ENCODE data around the gene HAUS5. TPM values are rescaled to one million over a fixed set of nuclear protein-coding genes. Genes with fewer than 3 reads are reported as not detected.
"Not testable (repeated sequence)": the region's sequence is repeated elsewhere in the genome, so short reads cannot be mapped to it uniquely, and the experiment has no call there.

HAUS5 gene
- total RNA-seq, 2 experiments from 2014 or later, result 40.4 to 42.5 TPM

DNA sequence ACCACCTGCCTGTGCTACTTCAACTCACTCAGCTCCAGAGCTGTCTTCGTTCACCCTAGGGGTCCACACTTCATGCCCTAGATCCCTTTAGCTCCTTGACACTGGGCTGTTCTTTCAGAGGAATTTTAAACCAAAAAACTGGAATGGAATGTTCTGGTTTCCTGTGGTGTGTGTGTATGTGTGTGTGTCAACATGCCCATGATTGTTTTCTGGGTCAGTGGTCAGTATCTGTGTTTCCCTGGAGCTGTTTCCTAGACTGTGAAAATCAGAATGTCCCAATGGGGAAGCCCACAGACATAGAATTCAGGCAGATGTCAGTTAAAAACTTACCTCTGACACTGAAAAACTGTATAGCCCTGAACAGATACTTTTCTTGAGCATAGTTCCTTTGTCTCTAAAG, 25.2 kb upstream of the HAUS5 start:
- DNase-seq, result no peak
- no peaks in the 10 kb centered on the region for H3K4me1 Mint-ChIP-seq (ENCODE audit: low read depth)
- no peak overlapping the region for H3K4me3 Mint-ChIP-seq
- no peaks in the 10 kb centered on the region for H3K36me3 Mint-ChIP-seq (ENCODE audit: low read depth)
- CTCF ChIA-PET, result interaction anchor here (0.7 to 1.2 kb wide), 2 partner anchors 39 to 78 kb away, joined by 3 to 6 read pairs; no protein-coding TSS in a partner anchor
- intact Hi-C loops (cut with micrococcal nuclease), result no loop called here
- peaks cover 5% of the 10 kb centered on the region for H3K27me3 Mint-ChIP-seq (ENCODE audit: low read depth)
- H3K9me3 Mint-ChIP-seq, result no peaks in the 10 kb centered on the region
- H3K27ac Mint-ChIP-seq, result no peak overlapping the region

- no peak for DNase-seq
- CTCF ChIA-PET, result interaction anchor here (0.7 to 4.9 kb wide), 5 partner anchors 42 to 476 kb away, joined by 4 to 26 read pairs (median 6); no protein-coding TSS in a partner anchor
Measured at GRCh38 chr19:35590875-35591274, 21.7 kb upstream of the HAUS5 start.

GRCh38 chr19:35592226-35592625, 20.3 kb upstream of the HAUS5 start:
- CTCF ChIA-PET, result interaction anchor here (0.5 to 4.9 kb wide), 13 partner anchors 8 to 227 kb away, joined by 3 to 26 read pairs (median 4); partner anchors contain the start of gene COX6B1
- Mint-ChIP-seq H3K27me3 (ENCODE audit: low read depth) (no peaks in the 10 kb centered on the region), H3K27ac (no peak overlapping the region), H3K9me3 (no peaks in the 10 kb centered on the region), H3K4me3 (no peak overlapping the region), H3K36me3 (ENCODE audit: low read depth) (no peaks in the 10 kb centered on the region), H3K4me1 (ENCODE audit: low read depth) (peaks cover 3% of the 10 kb centered on the region)
- DNase-seq, result peak; percentile 35
- intact Hi-C loops (cut with micrococcal nuclease), result loop anchor here (1.0 kb wide), 2 partner anchors 43 to 82 kb away; no protein-coding TSS in a partner anchor

More at GRCh38 chr19:35590875-35591274, 21.7 kb upstream of the HAUS5 start:
- H3K4me1 Mint-ChIP-seq (ENCODE audit: low read depth), result no peaks in the 10 kb centered on the region
- no peak overlapping the region for H3K27ac Mint-ChIP-seq
- intact Hi-C loops (cut with micrococcal nuclease), result no loop called here
- no peaks in the 10 kb centered on the region for H3K9me3 Mint-ChIP-seq
- no peaks in the 10 kb centered on the region for H3K36me3 Mint-ChIP-seq (ENCODE audit: low read depth)
- H3K4me3 Mint-ChIP-seq, result no peak overlapping the region
- no peaks in the 10 kb centered on the region for H3K27me3 Mint-ChIP-seq (ENCODE audit: low read depth)

DNA sequence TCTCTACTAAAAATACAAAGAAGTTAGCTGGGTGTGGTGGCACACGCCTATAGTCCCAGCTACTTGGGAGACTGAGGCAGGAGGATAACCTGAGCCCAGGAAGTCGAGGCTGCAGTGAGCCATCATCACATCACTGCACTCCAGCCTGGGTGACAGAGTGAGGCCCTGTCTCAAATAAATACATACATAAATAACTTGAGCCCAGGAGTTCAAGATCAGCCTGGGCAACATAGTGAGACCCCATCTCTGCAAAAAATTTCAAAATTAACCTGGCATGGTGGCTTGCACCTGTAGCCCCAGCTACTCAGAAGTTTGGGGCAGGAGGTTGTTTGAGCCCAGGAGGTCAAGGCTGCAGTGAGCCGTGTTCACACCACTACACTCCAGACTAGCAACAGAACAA, 17.5 kb upstream of the HAUS5 start:
- H3K4me1 Mint-ChIP-seq (ENCODE audit: low read depth); DNase-seq; H3K4me3 Mint-ChIP-seq; H3K27me3 Mint-ChIP-seq (ENCODE audit: low read depth); intact Hi-C loops (cut with micrococcal nuclease); H3K9me3 Mint-ChIP-seq; H3K27ac Mint-ChIP-seq; H3K36me3 Mint-ChIP-seq (ENCODE audit: low read depth); CTCF ChIA-PET: not testable (repeated sequence)

- no peak for DNase-seq
- peaks cover 3% of the 10 kb centered on the region for H3K4me1 Mint-ChIP-seq (ENCODE audit: low read depth)
- H3K36me3 Mint-ChIP-seq (ENCODE audit: low read depth), result no peaks in the 10 kb centered on the region
- no peak overlapping the region for H3K4me3 Mint-ChIP-seq
- CTCF ChIA-PET, result interaction anchor here (0.7 to 1.8 kb wide), 2 partner anchors 86 to 218 kb away, joined by 4 to 6 read pairs; no protein-coding TSS in a partner anchor
- intact Hi-C loops (cut with micrococcal nuclease), result loop anchor here (1.0 kb wide), 1 partner anchor 36 kb away; no protein-coding TSS in a partner anchor
- no peak overlapping the region for H3K27ac Mint-ChIP-seq
- no peaks in the 10 kb centered on the region for H3K9me3 Mint-ChIP-seq
- H3K27me3 Mint-ChIP-seq (ENCODE audit: low read depth), result no peaks in the 10 kb centered on the region
Measured at GRCh38 chr19:35595928-35596327, 16.6 kb upstream of the HAUS5 start.

DNA sequence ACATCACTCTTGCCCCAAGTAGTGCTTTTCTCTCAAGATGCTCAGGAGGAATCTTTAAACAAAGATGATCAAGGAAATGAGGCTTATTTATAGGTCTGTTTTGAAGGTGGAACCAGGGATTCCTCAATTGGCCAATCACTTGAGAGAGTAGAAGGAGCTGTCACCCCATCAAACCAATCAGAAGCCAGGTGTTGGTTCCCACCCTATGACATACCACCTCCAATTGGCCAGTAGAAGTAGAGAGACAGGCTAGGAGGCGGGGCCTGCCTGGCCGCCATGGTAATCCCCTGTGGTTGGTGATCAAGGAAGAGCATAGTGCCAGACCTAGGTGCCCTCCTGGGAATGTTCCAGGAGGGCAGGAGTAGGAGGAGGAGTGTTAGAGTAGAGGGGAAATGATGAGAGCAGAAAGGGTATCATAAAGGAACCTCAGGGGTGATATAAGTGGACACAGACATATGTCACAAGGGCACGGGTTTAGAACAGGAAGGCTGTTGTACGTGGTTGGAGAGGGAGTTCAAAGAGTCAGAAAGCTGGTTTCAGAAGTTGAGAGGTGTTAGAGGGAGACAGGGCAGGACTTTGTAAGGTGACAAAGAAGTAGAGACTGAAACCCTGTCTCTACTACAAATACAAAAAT, 16.1 kb upstream of the HAUS5 start:
- peak; percentile 18 for DNase-seq
- intact Hi-C loops (cut with micrococcal nuclease), result loop anchor here (1.0 kb wide), 1 partner anchor 36 kb away; no protein-coding TSS in a partner anchor
- Mint-ChIP-seq H3K27me3 (ENCODE audit: low read depth) (no peaks in the 10 kb centered on the region), H3K4me1 (ENCODE audit: low read depth) (peaks cover 3% of the 10 kb centered on the region), H3K9me3 (no peaks in the 10 kb centered on the region), H3K36me3 (ENCODE audit: low read depth) (no peaks in the 10 kb centered on the region), H3K4me3 (no peak overlapping the region), H3K27ac (no peak overlapping the region)
- CTCF ChIA-PET, result interaction anchor here (1.8 kb wide), 1 partner anchor 86 kb away, joined by 6 read pairs; no protein-coding TSS in a partner anchor

DNA sequence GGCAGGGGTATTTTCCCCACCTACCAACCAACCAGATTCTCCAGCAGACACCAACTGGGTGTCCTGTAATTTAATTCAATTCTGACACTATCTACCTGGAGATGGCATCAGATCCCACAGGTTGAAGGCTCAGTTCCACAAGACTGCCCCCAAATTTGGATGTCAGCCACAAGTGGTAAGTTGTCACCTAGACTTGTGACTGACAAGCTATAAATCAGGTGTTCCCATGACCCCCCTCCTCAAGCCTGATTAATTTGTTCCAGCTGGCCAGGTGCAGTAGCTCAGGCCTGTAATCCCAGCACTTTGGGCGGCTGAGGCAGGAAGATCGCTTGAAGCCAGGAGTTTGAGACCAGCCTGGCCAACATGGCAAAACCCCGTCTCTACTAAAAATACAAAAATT, 10.6 kb upstream of the HAUS5 start:
- no peak for DNase-seq
- Mint-ChIP-seq H3K9me3 (no peaks in the 10 kb centered on the region), H3K36me3 (ENCODE audit: low read depth) (no peaks in the 10 kb centered on the region), H3K27ac (no peak overlapping the region), H3K4me3 (no peak overlapping the region), H3K27me3 (ENCODE audit: low read depth) (no peaks in the 10 kb centered on the region), H3K4me1 (ENCODE audit: low read depth) (no peaks in the 10 kb centered on the region)
- CTCF ChIA-PET, result no interaction called here
- intact Hi-C loops (cut with micrococcal nuclease), result no loop called here

DNA sequence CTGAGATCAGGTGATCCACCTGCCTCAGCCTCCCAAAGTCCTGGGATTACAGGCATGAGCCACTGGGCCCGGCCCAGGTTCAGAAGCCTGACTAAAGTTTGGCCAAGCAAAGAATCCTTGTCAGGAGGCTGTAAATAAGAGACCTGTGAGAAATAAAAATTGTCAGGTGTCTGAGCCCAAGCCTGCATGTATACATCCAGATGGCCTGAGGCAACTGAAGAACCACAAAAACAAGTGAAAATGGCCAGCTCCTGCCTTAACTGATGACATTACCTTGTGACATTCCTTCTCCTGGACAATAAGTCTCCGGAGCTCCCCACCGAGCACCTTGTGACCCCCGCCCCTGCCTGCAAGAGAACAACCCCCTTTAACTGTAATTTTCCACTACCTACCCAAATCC, 8.1 kb upstream of the HAUS5 start:
- H3K27ac Mint-ChIP-seq; H3K27me3 Mint-ChIP-seq (ENCODE audit: low read depth); H3K4me1 Mint-ChIP-seq (ENCODE audit: low read depth); intact Hi-C loops (cut with micrococcal nuclease); CTCF ChIA-PET; DNase-seq; H3K4me3 Mint-ChIP-seq; H3K36me3 Mint-ChIP-seq (ENCODE audit: low read depth): not testable (repeated sequence)
- H3K9me3 Mint-ChIP-seq, result peaks cover 15% of the 10 kb centered on the region

DNA sequence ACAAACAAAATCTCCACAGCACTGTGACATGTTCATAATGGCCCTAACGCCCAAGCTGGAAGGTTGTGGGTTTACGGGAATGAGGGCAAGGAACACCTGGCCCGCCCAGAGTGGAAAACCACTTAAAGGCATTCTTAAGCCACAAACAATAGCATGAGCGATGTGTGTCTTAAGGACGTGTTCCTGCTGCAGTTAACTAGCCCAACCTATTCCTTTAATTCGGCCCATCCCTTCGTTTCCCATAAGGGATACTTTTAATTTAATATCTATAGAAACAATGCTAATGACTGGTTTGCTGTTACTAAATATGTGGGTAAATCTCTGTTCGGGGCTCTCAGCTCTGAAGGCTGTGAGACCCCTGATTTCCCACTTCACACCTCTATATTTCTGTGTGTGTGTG, 5.4 kb upstream of the HAUS5 start:
- H3K27ac Mint-ChIP-seq; H3K36me3 Mint-ChIP-seq (ENCODE audit: low read depth); H3K4me3 Mint-ChIP-seq; H3K27me3 Mint-ChIP-seq (ENCODE audit: low read depth); intact Hi-C loops (cut with micrococcal nuclease); DNase-seq: not testable (repeated sequence)
- peaks cover 15% of the 10 kb centered on the region for H3K9me3 Mint-ChIP-seq
- CTCF ChIA-PET, result interaction anchor here (1.3 kb wide), 2 partner anchors 59 to 112 kb away, joined by 3 to 4 read pairs; no protein-coding TSS in a partner anchor
- peaks cover 19% of the 10 kb centered on the region for H3K4me1 Mint-ChIP-seq (ENCODE audit: low read depth)

DNA sequence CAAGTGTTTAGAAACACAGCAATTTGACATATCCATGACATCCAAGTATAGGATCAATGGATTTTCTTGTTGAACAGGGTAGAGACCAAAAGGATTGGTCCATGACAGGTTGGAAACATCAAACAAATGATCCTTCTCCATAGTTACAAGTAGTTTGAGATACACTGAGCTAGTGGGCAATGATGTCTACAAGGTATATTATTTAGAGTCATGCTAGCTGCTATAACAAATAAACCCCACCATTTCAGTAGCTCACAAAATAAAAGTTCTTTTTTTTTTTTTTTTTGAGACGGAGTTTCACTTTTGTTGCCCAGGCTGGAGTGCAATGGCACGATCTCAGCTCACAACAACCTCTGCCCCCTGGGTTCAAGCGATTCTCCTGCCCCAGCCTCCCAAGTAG, 4.9 kb upstream of the HAUS5 start:
- peaks cover 3% of the 10 kb centered on the region for H3K36me3 Mint-ChIP-seq (ENCODE audit: low read depth)

DNA sequence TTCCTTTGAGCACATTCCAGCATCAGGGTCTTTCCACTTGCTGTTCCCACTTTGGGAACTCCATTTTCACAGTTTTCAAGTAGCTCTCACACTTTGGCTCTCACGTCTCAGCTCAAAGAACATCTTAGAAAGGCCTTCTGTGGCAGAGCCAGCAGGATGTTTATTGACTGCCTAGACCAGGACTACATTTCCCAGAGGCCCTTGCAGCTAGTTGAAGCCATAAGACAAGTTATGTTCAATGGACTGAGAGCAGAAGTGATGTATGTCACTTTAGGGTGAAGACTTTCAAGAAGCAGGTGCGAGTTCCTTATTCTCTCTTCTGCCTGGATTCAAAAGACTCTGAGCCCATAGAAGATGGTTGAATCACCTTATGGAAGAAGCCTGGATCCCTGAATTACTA, 4.3 kb upstream of the HAUS5 start:
- DNase-seq, result no peak
- H3K27me3 Mint-ChIP-seq (ENCODE audit: low read depth), result no peaks in the 10 kb centered on the region

More for the DNA sequence above, 4.9 kb upstream of the HAUS5 start:
- Mint-ChIP-seq H3K4me3 (no peak overlapping the region), H3K27ac (no peak overlapping the region), H3K27me3 (ENCODE audit: low read depth) (no peaks in the 10 kb centered on the region), H3K4me1 (ENCODE audit: low read depth) (peaks cover 19% of the 10 kb centered on the region), H3K9me3 (peaks cover 15% of the 10 kb centered on the region)
- intact Hi-C loops (cut with micrococcal nuclease), result no loop called here
- DNase-seq, result no peak
- CTCF ChIA-PET, result interaction anchor here (0.9 to 1.3 kb wide), 2 partner anchors 10 to 59 kb away, joined by 3 to 4 read pairs; no protein-coding TSS in a partner anchor

DNA sequence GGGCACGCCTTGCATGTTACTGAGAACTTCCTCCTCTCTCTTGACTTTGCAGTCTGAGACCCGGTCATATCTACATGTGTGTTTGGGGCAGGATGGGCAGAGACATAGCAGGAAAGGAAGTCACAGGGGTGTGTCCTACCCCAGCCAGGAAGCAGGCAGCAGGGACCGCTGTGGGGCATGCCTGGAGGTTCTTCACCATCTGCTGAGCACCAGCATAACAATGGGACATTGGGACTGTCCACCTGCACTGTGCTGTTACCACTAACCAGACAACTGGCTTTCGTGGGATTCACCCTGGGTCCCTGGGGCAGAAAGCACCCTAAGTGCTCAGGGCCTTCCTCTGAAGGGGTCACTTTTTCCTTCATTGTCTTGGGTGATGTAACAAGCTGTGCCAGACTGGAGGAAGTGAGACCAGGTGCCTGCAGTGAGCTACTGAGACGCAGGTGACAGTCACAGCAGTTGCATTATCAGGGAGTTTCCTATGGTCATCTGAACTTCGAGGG, 2.6 kb upstream of the HAUS5 start:
- Mint-ChIP-seq H3K27ac (peak overlapping the region; percentile 74), H3K4me3 (peak overlapping the region; percentile 12), H3K27me3 (ENCODE audit: low read depth) (no peaks in the 10 kb centered on the region), H3K9me3 (peaks cover 15% of the 10 kb centered on the region), H3K36me3 (ENCODE audit: low read depth) (peaks cover 3% of the 10 kb centered on the region), H3K4me1 (ENCODE audit: low read depth) (peaks cover 26% of the 10 kb centered on the region)
- intact Hi-C loops (cut with micrococcal nuclease), result no loop called here
- CTCF ChIA-PET, result interaction anchor here (0.6 to 1.3 kb wide), 3 partner anchors 12 to 100 kb away, joined by 3 to 4 read pairs (median 3); no protein-coding TSS in a partner anchor
- peak; percentile 68 for DNase-seq

More for the DNA sequence above, 4.3 kb upstream of the HAUS5 start:
- H3K4me1 Mint-ChIP-seq (ENCODE audit: low read depth), result peaks cover 20% of the 10 kb centered on the region
- CTCF ChIA-PET, result interaction anchor here (0.9 kb wide), 1 partner anchor 10 kb away, joined by 3 read pairs; no protein-coding TSS in a partner anchor
- no peak overlapping the region for H3K4me3 Mint-ChIP-seq
- H3K36me3 Mint-ChIP-seq (ENCODE audit: low read depth), result peaks cover 3% of the 10 kb centered on the region
- intact Hi-C loops (cut with micrococcal nuclease), result no loop called here
- peaks cover 15% of the 10 kb centered on the region for H3K9me3 Mint-ChIP-seq
- no peak overlapping the region for H3K27ac Mint-ChIP-seq

All from activated naive CD4-positive, alpha-beta T cell treated with anti-CD3 and anti-CD28 coated beads for 36 hours (primary cell).